VCaP (cell line): ENCODE data around the gene NME3.

ENCODE experiments used
- H3K27ac ChIP-seq: fragments of 450-650 bp; 2 replicates; pipeline ENCODE4 v1.5.1; 2017
- CTCF ChIP-seq: fragments of 450-650 bp; conservative IDR thresholded peaks from 2 replicates; pipeline ENCODE4 v1.5.1; 2017; ENCODE audit warnings: mild to moderate bottlenecking, moderate library complexity

NME3 gene

GRCh38 chr16:1792836-1793577 is 21.7 kb upstream of the NME3 start:
- no peak for TF ChIP-seq CTCF
- H3K27ac ChIP-seq, result no peak overlapping the region

GRCh38 chr16:1791943-1792812 is 20.8 kb upstream of the NME3 start:
- no peak for TF ChIP-seq CTCF
- no peak overlapping the region for H3K27ac ChIP-seq

GRCh38 chr16:1791256-1791942 is 20.1 kb upstream of the NME3 start:
- H3K27ac ChIP-seq, result no peak overlapping the region
- no peak for TF ChIP-seq CTCF

- H3K27ac ChIP-seq, result no peak overlapping the region
- no peak for TF ChIP-seq CTCF
Observed at GRCh38 chr16:1790611-1791255, 19.4 kb upstream of the NME3 start.

GRCh38 chr16:1790261-1790610 is 18.9 kb upstream of the NME3 start:
- TF ChIP-seq CTCF, result no peak
- no peak overlapping the region for H3K27ac ChIP-seq

- H3K27ac ChIP-seq, result no peak overlapping the region
Observed at GRCh38 chr16:1789643-1790045, 18.3 kb upstream of the NME3 start.

More at GRCh38 chr16:1789643-1790045, 18.3 kb upstream of the NME3 start:
- no peak for TF ChIP-seq CTCF
